Astrocyte (in vitro differentiated cells and primary cell): ENCODE results near the gene C2CD4C. TPM values are rescaled to one million over a fixed set of nuclear protein-coding genes. Genes with fewer than 3 reads are reported as not detected.
"Not testable (repeated sequence)": the region's sequence is repeated elsewhere in the genome, so short reads cannot be mapped to it uniquely, and the experiment has no call there.

Source experiments
- DNase-seq: peaks from one replicate; pipeline ENCODE4 v3.0.0-alpha.2; 2010; ENCODE audit warnings: low read depth
- FAIRE-seq: peaks from 2 replicates; lab custom pipeline; 2011; peaks lifted over from hg19 to GRCh38; lab: Jason Lieb, UNC
- H2AFZ ChIP-seq: 2 replicates; pipeline ENCODE4 v1.6.0; 2012; ENCODE audit warnings: low read depth, low read length, inconsistent platforms
- H3K27ac ChIP-seq: 2 replicates; pipeline ENCODE4 v1.5.1; 2011; ENCODE audit warnings: low read depth, low read length, inconsistent platforms
- H3K27me3 ChIP-seq: 2 replicates; pipeline ENCODE4 v1.6.0; 2011; ENCODE audit warnings: low read length, inconsistent platforms; ENCODE audit not compliant: insufficient read depth
- H3K36me3 ChIP-seq: 2 replicates; pipeline ENCODE4 v1.5.1; 2011; ENCODE audit warnings: low read length, inconsistent platforms; ENCODE audit not compliant: insufficient read depth
- H3K4me1 ChIP-seq: 2 replicates; pipeline ENCODE4 v1.5.1; 2011; ENCODE audit warnings: low read length, inconsistent platforms; ENCODE audit not compliant: insufficient read depth
- H3K4me2 ChIP-seq: 2 replicates; pipeline ENCODE4 v1.6.0; 2012; ENCODE audit warnings: low read length, inconsistent platforms
- H3K4me3 ChIP-seq: 2 replicates; pipeline ENCODE4 v1.5.1; 2011; ENCODE audit warnings: low read depth, mild to moderate bottlenecking, low read length, inconsistent platforms; ENCODE audit not compliant: insufficient read depth
- H3K79me2 ChIP-seq: 2 replicates; pipeline ENCODE4 v1.6.0; 2012; ENCODE audit warnings: mild to moderate bottlenecking, low read length, inconsistent platforms; ENCODE audit not compliant: insufficient read depth
- H3K9ac ChIP-seq: 2 replicates; pipeline ENCODE4 v1.6.0; 2012; ENCODE audit warnings: mild to moderate bottlenecking, low read length, inconsistent platforms
- H3K9me3 ChIP-seq: 2 replicates; pipeline ENCODE4 v1.5.1; 2012; ENCODE audit warnings: low read depth, mild to moderate bottlenecking, low read length, inconsistent platforms; ENCODE audit not compliant: insufficient read depth
- H4K20me1 ChIP-seq: 2 replicates; pipeline ENCODE4 v1.6.0; 2012; ENCODE audit warnings: low read length, inconsistent platforms; ENCODE audit not compliant: insufficient read depth
- H3K27ac Mint-ChIP-seq: one replicate; pipeline ENCODE4 v1.8.0; 2021; ENCODE audit warnings: mild to moderate bottlenecking, mixed read lengths; ENCODE audit not compliant: unreplicated experiment
- H3K27me3 Mint-ChIP-seq: one replicate; pipeline ENCODE4 v1.8.0; 2021; ENCODE audit warnings: low read depth, mixed read lengths; ENCODE audit not compliant: unreplicated experiment
- H3K36me3 Mint-ChIP-seq: one replicate; pipeline ENCODE4 v1.8.0; 2021; ENCODE audit warnings: low read depth, mixed read lengths; ENCODE audit not compliant: unreplicated experiment
- H3K4me1 Mint-ChIP-seq: one replicate; pipeline ENCODE4 v1.8.0; 2021; ENCODE audit warnings: low read depth, mixed read lengths; ENCODE audit not compliant: unreplicated experiment
- H3K4me3 Mint-ChIP-seq: one replicate; pipeline ENCODE4 v1.8.0; 2021; ENCODE audit warnings: mild to moderate bottlenecking, moderate library complexity, mixed read lengths; ENCODE audit not compliant: unreplicated experiment
- H3K9me3 Mint-ChIP-seq: one replicate; pipeline ENCODE4 v1.8.0; 2021; ENCODE audit warnings: mild to moderate bottlenecking, mixed read lengths; ENCODE audit not compliant: unreplicated experiment
- CTCF ChIP-seq: IDR thresholded peaks from 2 replicates; pipeline ENCODE4 v1.5.1; 2011; ENCODE audit warnings: low read depth, mild to moderate bottlenecking, inconsistent platforms, low read length, moderate library complexity; ENCODE audit not compliant: insufficient read depth
- EZH2 ChIP-seq: IDR thresholded peaks from 2 replicates; pipeline ENCODE4 v1.6.1; 2012; ENCODE audit warnings: mild to moderate bottlenecking, low read length, inconsistent platforms; ENCODE audit not compliant: insufficient read depth
- total RNA-seq: library from RNA; stranded (reverse); gene quantifications from 2 replicates; pipeline ENCODE4 v1.2.1, GENCODE V29; 2021

The C2CD4C gene
- total RNA-seq, 1 donor from 2014 or later, result 3.4 TPM

DNA sequence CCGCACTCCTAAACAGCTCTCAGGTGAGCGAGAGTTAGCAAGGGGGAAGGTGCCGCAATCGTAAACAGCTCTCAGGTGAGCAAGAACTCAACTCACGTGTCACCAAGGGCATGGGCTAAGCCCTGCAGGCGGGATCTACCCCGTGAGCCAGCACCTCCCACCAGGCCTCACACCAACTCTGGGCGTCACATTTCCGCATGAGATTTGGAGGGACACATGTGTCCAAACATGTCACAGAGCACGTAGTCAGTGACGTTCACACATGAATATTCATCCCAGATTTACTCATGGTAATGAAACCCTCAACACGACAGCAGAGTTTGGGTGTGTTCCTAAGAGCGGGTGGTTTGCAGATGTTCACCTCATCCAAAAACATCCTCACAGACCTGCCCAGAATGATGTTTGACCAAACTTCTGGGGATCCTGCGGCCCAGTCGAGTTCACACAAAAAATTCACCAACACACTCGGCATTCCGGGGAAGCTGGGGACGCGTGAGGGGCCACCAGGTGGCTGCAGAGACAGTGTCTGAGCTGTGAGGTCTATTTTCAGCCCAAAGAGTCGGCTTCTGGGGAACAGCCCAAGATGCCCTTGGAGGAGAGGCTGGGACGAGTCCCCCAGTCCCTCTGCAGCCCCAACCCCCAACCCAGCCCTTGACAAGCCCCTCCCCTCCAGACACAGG lies 19.6 kb downstream of the C2CD4C start:
- Histone ChIP-seq H3K27me3 (peaks cover 2% of the 10 kb centered on the region), H3K9me3 (peaks cover 3% of the 10 kb centered on the region), H3K4me1 (no peaks in the 10 kb centered on the region), H2AFZ (no peak overlapping the region), H3K4me3 (no peak overlapping the region), H3K79me2 (no peaks in the 10 kb centered on the region), H3K4me2 (no peak overlapping the region), H4K20me1 (no peaks in the 10 kb centered on the region), H3K9ac (no peak overlapping the region), H3K27ac (no peak overlapping the region), H3K36me3 (no peaks in the 10 kb centered on the region)
- TF ChIP-seq CTCF (no peak), EZH2 (no peak)
- Mint-ChIP-seq H3K4me3 (no peak overlapping the region), H3K27me3 (peaks cover 21% of the 10 kb centered on the region), H3K36me3 (peaks cover 3% of the 10 kb centered on the region), H3K4me1 (no peaks in the 10 kb centered on the region), H3K9me3 (peaks cover 8% of the 10 kb centered on the region), H3K27ac (no peak overlapping the region)
- DNase-seq (no peak), FAIRE-seq (no peak)

- peaks cover 3% of the 10 kb centered on the region for H3K36me3 Mint-ChIP-seq
- DNase-seq, result no peak
- H3K27ac Mint-ChIP-seq, result no peak overlapping the region
- no peak for FAIRE-seq
- Histone ChIP-seq H3K4me1 (no peaks in the 10 kb centered on the region), H3K9me3 (peaks cover 3% of the 10 kb centered on the region), H3K79me2 (no peaks in the 10 kb centered on the region), H3K9ac (no peak overlapping the region), H3K27ac (no peak overlapping the region), H2AFZ (no peak overlapping the region), H3K4me3 (no peak overlapping the region), H3K27me3 (peaks cover 5% of the 10 kb centered on the region), H4K20me1 (no peaks in the 10 kb centered on the region), H3K4me2 (no peak overlapping the region), H3K36me3 (no peaks in the 10 kb centered on the region)
- H3K4me3 Mint-ChIP-seq, result no peak overlapping the region
- no peaks in the 10 kb centered on the region for H3K4me1 Mint-ChIP-seq
- peaks cover 8% of the 10 kb centered on the region for H3K9me3 Mint-ChIP-seq
- TF ChIP-seq CTCF, result no peak
- no peak for TF ChIP-seq EZH2
- peaks cover 21% of the 10 kb centered on the region for H3K27me3 Mint-ChIP-seq
Measured at GRCh38 chr19:388691-389090, 20.3 kb downstream of the C2CD4C start.

- Mint-ChIP-seq H3K9me3 (peaks cover 2% of the 10 kb centered on the region), H3K27ac (no peak overlapping the region), H3K4me1 (peaks cover 1% of the 10 kb centered on the region), H3K27me3 (peaks cover 16% of the 10 kb centered on the region), H3K4me3 (no peak overlapping the region), H3K36me3 (peaks cover 3% of the 10 kb centered on the region)
- FAIRE-seq (no peak), DNase-seq (no peak)
- Histone ChIP-seq H3K36me3 (no peaks in the 10 kb centered on the region), H3K4me3 (no peak overlapping the region), H2AFZ (no peak overlapping the region), H3K4me1 (peaks cover 2% of the 10 kb centered on the region), H3K27ac (no peak overlapping the region), H3K9me3 (no peaks in the 10 kb centered on the region), H3K79me2 (no peaks in the 10 kb centered on the region), H4K20me1 (no peaks in the 10 kb centered on the region), H3K27me3 (peaks cover 5% of the 10 kb centered on the region), H3K4me2 (no peak overlapping the region), H3K9ac (no peak overlapping the region)
- TF ChIP-seq CTCF (no peak), EZH2 (no peak)
Measured at GRCh38 chr19:387777-388176, 21.2 kb downstream of the C2CD4C start.

GRCh38 chr19:386632-387301 lies 22.2 kb downstream of the C2CD4C start:
- not testable (repeated sequence) for H3K4me1 ChIP-seq, H3K4me1 Mint-ChIP-seq, H3K9me3 ChIP-seq, H2AFZ ChIP-seq, H3K27ac ChIP-seq, H3K9ac ChIP-seq, H3K4me3 Mint-ChIP-seq, H3K36me3 Mint-ChIP-seq, H3K4me2 ChIP-seq, H3K27me3 ChIP-seq, H3K9me3 Mint-ChIP-seq, DNase-seq, FAIRE-seq, H3K79me2 ChIP-seq, H3K36me3 ChIP-seq, H4K20me1 ChIP-seq, H3K4me3 ChIP-seq, H3K27ac Mint-ChIP-seq
- peaks cover 11% of the 10 kb centered on the region for H3K27me3 Mint-ChIP-seq
